ENCODE measurements around the gene MBOAT1. TPM values are rescaled to one million over a fixed set of nuclear protein-coding genes. Genes with fewer than 3 reads are reported as not detected.

Gene MBOAT1
- total RNA-seq, 1 experiment from 2014 or later: 6.3 TPM

DNA sequence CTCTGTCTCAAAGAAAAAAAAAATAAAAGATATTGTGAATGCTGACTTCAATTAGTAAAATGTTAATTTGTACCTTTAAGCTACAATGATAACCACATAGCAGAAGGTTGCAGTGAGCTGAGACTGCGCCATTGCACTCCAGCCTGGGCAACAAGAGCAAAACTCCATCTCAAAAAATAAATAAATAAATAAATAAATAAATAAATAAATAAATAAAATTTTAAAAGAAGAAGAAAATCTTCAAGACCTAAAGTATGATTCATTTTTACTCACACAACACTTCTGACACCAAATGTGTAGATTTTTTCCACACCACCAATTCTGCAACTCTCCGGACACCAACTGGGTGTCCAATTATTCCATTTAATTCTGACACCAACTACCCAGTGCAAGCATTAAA is 28.8 kb upstream of the MBOAT1 start:
- intact Hi-C loops (cut with micrococcal nuclease; ENCODE audit: unreplicated experiment): no loop called here
- no peaks in the 10 kb centered on the region for H3K27me3 ChIP-seq (replicated peaks; ENCODE audit: insufficient read depth, low read depth, low read length, poor library complexity)
- peaks cover 7% of the 10 kb centered on the region for H3K4me1 ChIP-seq (ENCODE audit: insufficient read depth, low read length, poor library complexity, severe bottlenecking)
- no peak overlapping the region for H3K27ac ChIP-seq (ENCODE audit: low read depth, low read length, poor library complexity, severe bottlenecking)
- POLR2A ChIA-PET (ENCODE audit: low non-redundant PET): no interaction called here
- no peak for TF ChIP-seq EZH2 (IDR thresholded peaks at IDR 0.05; ENCODE audit: borderline replicate concordance, low read depth, low read length, poor library complexity, severe bottlenecking)
- TF ChIP-seq, protein P1, sequence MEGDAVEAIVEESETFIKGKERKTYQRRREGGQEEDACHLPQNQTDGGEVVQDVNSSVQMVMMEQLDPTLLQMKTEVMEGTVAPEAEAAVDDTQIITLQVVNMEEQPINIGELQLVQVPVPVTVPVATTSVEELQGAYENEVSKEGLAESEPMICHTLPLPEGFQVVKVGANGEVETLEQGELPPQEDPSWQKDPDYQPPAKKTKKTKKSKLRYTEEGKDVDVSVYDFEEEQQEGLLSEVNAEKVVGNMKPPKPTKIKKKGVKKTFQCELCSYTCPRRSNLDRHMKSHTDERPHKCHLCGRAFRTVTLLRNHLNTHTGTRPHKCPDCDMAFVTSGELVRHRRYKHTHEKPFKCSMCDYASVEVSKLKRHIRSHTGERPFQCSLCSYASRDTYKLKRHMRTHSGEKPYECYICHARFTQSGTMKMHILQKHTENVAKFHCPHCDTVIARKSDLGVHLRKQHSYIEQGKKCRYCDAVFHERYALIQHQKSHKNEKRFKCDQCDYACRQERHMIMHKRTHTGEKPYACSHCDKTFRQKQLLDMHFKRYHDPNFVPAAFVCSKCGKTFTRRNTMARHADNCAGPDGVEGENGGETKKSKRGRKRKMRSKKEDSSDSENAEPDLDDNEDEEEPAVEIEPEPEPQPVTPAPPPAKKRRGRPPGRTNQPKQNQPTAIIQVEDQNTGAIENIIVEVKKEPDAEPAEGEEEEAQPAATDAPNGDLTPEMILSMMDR (conservative IDR thresholded peaks at IDR 0.05; ENCODE audit: low read depth, low read length): no peak
- no TSS peak for BruUV-seq (replicated peaks)
- CTCF ChIA-PET: no interaction called here
- H3K36me3 ChIP-seq (ENCODE audit: insufficient read depth, low read length, poor library complexity, severe bottlenecking): no peaks in the 10 kb centered on the region
- H3K9me3 ChIP-seq (ENCODE audit: low read depth, low read length, poor library complexity, severe bottlenecking): no peaks in the 10 kb centered on the region
- no peak overlapping the region for H3K4me3 ChIP-seq (ENCODE audit: low read depth, low read length, poor library complexity, severe bottlenecking)
- no peak for DNase-seq (ENCODE audit: low spot score)

DNA sequence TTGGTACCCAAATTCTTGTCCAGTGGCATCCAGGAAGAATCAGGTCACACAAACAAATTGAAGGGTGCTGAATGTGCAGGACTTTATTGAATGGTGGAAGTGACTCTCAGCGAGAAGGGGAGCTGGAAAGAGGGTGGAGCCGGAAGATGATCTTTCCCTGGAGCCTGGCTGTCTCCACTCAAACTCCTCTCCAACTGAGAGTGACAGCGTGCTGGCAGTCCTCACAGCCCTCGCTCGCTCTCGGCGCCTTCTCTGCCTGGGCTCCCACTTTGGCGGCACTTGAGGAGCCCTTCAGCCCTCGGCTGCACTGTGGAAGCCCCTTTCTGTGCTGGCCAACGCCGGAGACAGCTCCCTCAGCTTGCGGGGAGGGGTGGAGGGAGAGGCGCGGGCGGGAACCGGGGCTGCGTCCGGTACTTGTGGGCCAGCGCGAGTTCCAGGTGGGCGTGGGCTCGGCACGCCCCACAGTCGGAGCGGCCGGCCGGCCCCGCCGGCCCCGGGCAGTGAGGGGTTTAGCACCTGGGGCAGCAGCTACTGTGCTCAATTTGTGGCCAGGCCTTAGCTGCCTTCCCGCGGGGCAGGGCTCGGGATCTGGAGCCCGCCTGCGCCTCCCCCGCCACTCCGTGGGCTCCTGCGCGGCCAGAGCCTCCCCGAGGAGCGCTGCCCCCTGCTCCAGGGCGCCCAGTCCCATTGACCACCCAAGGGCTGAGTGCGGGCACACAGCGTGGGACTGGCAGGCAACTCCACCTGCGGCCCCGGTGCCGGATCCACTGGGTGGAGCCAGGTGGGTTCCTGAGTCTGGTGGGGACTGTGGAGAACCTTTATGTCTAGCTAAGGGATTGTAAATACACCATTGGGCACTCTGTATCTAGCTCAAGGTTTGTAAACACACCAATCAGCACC is 26.7 kb upstream of the MBOAT1 start:
- intact Hi-C loops (cut with micrococcal nuclease; ENCODE audit: unreplicated experiment): no loop called here
- peaks cover 7% of the 10 kb centered on the region for H3K4me1 ChIP-seq (ENCODE audit: insufficient read depth, low read length, poor library complexity, severe bottlenecking)
- TF ChIP-seq EZH2 (IDR thresholded peaks at IDR 0.05; ENCODE audit: borderline replicate concordance, low read depth, low read length, poor library complexity, severe bottlenecking): no peak
- TF ChIP-seq, protein P1 (conservative IDR thresholded peaks at IDR 0.05; ENCODE audit: low read depth, low read length): no peak
- BruUV-seq (replicated peaks): no TSS peak
- H3K36me3 ChIP-seq (ENCODE audit: insufficient read depth, low read length, poor library complexity, severe bottlenecking): no peaks in the 10 kb centered on the region
- no peaks in the 10 kb centered on the region for H3K9me3 ChIP-seq (ENCODE audit: low read depth, low read length, poor library complexity, severe bottlenecking)
- CTCF ChIA-PET: no interaction called here
- no peak overlapping the region for H3K4me3 ChIP-seq (ENCODE audit: low read depth, low read length, poor library complexity, severe bottlenecking)
- H3K27me3 ChIP-seq (replicated peaks; ENCODE audit: insufficient read depth, low read depth, low read length, poor library complexity): no peaks in the 10 kb centered on the region
- POLR2A ChIA-PET (ENCODE audit: low non-redundant PET): interaction anchor here (0.6 kb wide), 1 partner anchor 102 kb away, joined by 4 read pairs; no protein-coding TSS in a partner anchor
- DNase-seq (ENCODE audit: low spot score): no peak
- no peak overlapping the region for H3K27ac ChIP-seq (ENCODE audit: low read depth, low read length, poor library complexity, severe bottlenecking)

DNA sequence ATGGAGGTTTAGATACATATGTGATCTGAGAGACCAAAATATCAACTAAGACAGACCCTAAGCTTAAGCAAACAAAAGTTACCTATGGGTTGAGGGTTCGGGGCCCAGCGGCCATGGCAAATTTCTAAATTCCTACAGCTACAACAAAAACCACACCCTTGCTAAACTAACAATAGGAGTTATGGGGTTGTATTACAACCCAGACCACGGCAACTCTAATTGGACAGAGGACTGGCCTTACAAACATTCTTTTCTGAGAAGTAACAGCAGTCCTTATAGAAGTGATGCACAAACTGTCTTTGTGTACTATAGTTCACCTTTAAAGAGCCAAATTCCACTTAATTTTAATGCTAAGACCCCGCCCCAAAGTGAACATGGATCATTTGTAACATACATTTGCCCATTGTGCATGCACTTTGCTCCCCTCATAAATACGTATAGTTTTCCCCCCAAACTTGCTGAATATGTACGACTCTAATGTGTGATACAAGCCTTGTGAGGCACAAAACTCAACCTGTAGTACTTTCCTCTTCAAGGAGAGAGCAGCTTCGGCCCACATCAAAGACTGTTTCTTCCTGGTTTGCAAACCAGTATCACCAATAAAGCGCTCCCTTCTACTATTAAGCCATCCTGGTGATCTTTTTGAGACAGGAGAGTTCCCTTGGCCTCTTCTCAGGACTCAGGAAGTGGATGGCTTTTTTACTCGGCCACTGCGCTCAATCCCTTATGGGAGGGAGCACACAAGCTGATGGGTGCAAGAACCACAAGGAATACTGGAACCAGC is 25.6 kb upstream of the MBOAT1 start:
- BruUV-seq (replicated peaks): no TSS peak
- ChIA-PET POLR2A (ENCODE audit: low non-redundant PET) (interaction anchor here (0.6 kb wide), 1 partner anchor 103 kb away, joined by 4 read pairs; no protein-coding TSS in a partner anchor), CTCF (no interaction called here)
- H3K27ac ChIP-seq (ENCODE audit: low read depth, low read length, poor library complexity, severe bottlenecking): no peak overlapping the region
- no peaks in the 10 kb centered on the region for H3K36me3 ChIP-seq (ENCODE audit: insufficient read depth, low read length, poor library complexity, severe bottlenecking)
- H3K4me3 ChIP-seq (ENCODE audit: low read depth, low read length, poor library complexity, severe bottlenecking): no peak overlapping the region
- TF ChIP-seq, protein P1 (conservative IDR thresholded peaks at IDR 0.05; ENCODE audit: low read depth, low read length): no peak
- no peak for TF ChIP-seq EZH2 (IDR thresholded peaks at IDR 0.05; ENCODE audit: borderline replicate concordance, low read depth, low read length, poor library complexity, severe bottlenecking)
- no peaks in the 10 kb centered on the region for H3K9me3 ChIP-seq (ENCODE audit: low read depth, low read length, poor library complexity, severe bottlenecking)
- peaks cover 7% of the 10 kb centered on the region for H3K4me1 ChIP-seq (ENCODE audit: insufficient read depth, low read length, poor library complexity, severe bottlenecking)
- DNase-seq (ENCODE audit: low spot score): no peak
- intact Hi-C loops (cut with micrococcal nuclease; ENCODE audit: unreplicated experiment): no loop called here
- no peaks in the 10 kb centered on the region for H3K27me3 ChIP-seq (replicated peaks; ENCODE audit: insufficient read depth, low read depth, low read length, poor library complexity)

Data from A673 (cell line).